Spleen (tissue), 7 donors: ENCODE data around the gene PKP4.

Experiments used
- POLR2A ChIP-seq, 3 donors: fragments of 450-650 bp; IDR thresholded peaks; one replicate each; pipeline ENCODE4 v1.5.1; 2017; ENCODE audit warnings: antibody characterized with exemption in 3 of 3, mild to moderate bottlenecking in 1 of 3
- TF ChIP-seq, protein P1 (sequence below), 11 experiments: fragments of 200-600 bp in 7 of 11; fragments of 450-650 bp in 4 of 11; sonication (generic) in 4 of 11; IDR thresholded peaks in 8 of 11; conservative IDR thresholded peaks in 3 of 11; 1 replicate in 7 of 11; 2 replicates in 4 of 11; pipeline versions ENCODE4 v1.4.0 to v1.8.0; 2016 to 2021; ENCODE audit warnings: antibody characterized with exemption in 11 of 11, inconsistent platforms in 4 of 11, mild to moderate bottlenecking in 1 of 11
- donor health status: DM: no; HTN: no; CAD: no; lungs with moderate emphysema.
- donor health status: DM: no; HTN: no; CAD: no.
- donor health status: DM: no; HTN: no; CAD: no.

DNA sequence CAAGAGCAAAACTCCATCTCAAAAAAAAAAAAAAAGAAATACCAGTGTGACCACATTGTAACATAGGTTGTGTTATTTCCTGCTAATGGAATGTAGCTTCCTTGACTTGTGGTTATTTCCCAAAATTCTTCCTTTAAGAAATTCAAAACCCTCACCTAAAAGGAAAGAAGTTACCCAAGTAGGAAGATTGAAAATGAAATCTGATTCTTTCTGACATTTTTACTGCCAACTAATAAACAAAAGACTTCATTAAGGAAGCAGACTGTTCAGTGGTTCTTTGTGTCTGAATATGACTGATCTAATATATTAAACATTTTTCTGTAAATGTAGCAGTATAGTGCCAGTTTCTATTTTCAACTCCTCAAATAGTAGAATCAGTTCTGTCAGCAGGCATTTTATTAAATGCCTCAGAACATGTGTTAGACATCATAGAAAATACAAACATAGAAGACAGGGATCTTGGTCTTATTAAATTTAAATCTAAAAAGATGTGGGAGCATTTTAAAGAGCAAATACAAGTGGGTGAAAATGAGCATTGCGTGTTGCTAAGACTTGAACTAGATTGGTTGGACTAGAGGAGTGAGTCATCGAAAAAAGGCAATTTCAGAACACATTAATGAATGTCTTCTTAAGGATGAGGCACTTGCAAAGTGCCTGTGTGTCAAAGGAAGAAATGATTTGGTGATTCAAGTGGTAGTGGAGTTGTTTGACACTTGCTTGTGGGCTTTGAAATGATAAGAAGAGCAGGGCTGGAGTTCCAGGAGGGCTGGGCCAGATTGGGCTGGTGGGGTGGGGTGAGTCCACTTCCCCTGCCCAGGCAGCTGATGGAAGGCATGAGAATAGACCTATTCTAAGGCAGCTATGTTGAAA lies 53.4 kb downstream of the PKP4 start:
- TF ChIP-seq, protein P1, sequence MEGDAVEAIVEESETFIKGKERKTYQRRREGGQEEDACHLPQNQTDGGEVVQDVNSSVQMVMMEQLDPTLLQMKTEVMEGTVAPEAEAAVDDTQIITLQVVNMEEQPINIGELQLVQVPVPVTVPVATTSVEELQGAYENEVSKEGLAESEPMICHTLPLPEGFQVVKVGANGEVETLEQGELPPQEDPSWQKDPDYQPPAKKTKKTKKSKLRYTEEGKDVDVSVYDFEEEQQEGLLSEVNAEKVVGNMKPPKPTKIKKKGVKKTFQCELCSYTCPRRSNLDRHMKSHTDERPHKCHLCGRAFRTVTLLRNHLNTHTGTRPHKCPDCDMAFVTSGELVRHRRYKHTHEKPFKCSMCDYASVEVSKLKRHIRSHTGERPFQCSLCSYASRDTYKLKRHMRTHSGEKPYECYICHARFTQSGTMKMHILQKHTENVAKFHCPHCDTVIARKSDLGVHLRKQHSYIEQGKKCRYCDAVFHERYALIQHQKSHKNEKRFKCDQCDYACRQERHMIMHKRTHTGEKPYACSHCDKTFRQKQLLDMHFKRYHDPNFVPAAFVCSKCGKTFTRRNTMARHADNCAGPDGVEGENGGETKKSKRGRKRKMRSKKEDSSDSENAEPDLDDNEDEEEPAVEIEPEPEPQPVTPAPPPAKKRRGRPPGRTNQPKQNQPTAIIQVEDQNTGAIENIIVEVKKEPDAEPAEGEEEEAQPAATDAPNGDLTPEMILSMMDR (IDR thresholded peaks at IDR 0.05 in 8 of 11, conservative IDR thresholded peaks at IDR 0.05 in 3 of 11) = no peak
- no peak for TF ChIP-seq POLR2A (IDR thresholded peaks at IDR 0.05)
